HG03103 (cell line): ENCODE results near the gene SUMF1.
"Not testable (repeated sequence)": the region's sequence is repeated elsewhere in the genome, so short reads cannot be mapped to it uniquely, and the experiment has no call there.

Experiments
- ATAC-seq: cut with Tn5 transposase; IDR thresholded peaks from one replicate; pipeline ENCODE4 v1.9.1; 2021; ENCODE audit warnings: low read depth; ENCODE audit not compliant: unreplicated experiment

Gene SUMF1

DNA sequence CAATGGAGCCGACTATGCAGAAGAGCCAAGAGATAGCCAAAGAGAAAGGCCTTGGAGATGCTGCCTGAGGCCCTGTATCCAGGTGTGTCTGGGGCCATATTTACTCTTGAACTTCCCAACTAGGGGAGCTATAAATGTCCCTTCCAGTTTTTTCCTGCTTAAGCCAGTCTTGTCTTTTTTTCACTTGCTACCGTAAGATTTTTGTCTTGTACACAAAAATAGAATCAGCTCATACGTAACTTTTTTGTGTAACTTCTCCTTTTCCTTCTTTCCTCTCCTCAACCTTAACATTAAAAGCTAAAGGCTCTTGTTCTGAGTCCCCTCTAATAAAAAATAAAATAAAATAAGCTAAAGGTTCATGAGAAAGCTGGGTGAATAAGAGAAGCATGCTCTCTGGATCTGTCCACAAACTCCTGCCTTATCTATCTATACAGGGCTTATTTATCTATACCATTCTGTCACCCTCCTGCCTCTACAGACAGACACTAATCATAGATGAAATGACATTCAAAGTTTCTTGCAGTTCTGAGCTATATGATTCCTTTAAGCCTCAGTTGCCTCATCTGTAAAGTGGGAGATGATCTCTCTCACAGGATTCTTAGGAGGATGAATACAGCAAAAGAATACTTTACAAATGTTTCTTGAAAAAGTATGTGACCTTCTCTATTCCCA is 4.6 kb downstream of the SUMF1 start:
- ATAC-seq = no peak

DNA sequence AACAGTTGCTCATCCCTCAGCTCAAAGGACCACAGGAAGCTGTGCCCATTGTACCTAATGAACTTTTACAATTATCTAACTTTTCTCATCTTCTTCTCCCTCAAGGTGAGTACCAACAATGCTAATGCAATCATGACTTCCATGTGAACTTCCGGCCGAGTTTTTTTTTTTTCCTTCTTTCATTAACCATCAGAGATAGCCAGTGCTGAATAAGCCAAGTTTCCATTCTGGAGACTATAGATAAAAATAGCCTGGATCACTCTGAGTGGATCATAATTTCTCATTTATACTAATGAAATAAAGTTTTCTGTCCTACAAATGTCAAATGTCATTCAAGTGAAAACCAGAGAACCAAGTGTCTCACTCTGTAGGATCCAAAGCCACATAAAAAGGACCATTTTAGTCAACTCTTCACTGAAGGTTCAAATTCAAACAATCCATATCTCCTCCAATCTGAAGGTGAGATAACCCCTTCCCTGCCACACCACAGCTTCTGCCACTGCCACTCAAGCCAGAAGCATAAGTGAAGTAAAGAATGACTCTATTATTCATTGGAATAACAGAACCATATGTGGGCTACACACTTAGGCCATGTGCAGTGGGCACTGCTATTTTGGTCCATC is 5.5 kb downstream of the SUMF1 start:
- ATAC-seq = no peak

GRCh38 chr3:4460334-4460733 is 6.7 kb downstream of the SUMF1 start:
- ATAC-seq = no peak

DNA sequence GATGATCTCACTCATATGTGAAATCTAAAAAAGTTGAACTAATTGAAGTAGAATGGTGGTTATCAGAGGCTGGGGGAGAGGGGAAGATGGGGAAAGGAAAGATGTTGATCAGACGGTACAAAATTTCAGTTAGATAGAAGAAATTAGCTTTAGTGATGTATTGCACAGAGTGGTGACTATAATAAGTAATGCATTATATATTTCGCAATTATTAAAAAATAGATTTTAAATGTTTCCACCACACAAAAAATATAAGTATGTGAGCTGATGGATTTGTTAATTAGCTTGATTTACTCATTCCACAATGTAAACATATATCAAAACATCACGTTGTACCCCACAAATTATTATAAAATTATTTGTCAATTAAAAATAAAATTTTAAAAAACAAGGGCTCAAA is 8.1 kb downstream of the SUMF1 start:
- no peak for ATAC-seq

DNA sequence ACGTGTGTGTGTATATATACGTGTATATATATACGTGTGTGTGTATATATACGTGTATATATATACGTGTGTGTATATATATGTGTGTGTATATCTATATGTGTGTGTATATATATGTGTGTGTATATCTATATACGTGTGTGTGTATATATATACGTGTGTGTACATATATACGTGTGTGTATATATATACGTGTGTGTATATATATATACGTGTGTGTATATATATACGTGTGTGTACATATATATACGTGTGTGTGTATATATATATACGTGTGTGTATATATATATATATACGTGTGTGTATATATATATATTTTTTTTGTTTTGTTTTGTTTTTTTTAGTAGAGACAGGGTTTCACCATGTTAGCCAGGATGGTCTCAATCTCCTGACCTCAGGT is 10.3 kb downstream of the SUMF1 start:
- ATAC-seq = not testable (repeated sequence)

GRCh38 chr3:4454142-4454541 is 12.9 kb downstream of the SUMF1 start:
- no peak for ATAC-seq

- no peak for ATAC-seq
These were observed 17.8 kb downstream of the SUMF1 start for GRCh38 chr3:4449043-4449805.

DNA sequence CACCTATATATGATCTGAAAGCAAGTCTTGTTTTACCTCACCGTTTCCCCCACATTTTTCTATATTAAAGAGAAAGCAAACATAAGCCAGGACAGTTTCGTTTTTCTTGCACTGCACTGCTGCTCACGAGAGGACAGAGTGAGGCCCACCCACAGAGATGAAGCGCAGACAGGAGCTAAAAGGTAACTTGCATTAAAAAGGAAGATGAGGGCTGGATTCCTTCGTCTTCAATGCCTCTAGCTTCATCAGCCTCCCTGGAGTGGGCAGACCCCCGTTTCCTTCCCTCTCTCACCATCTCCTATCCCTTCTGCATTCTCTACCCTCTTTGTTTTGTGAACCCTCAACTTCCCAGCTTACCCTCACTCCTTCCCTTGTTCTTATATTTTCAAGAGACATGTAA is 18.9 kb downstream of the SUMF1 start:
- no peak for ATAC-seq

DNA sequence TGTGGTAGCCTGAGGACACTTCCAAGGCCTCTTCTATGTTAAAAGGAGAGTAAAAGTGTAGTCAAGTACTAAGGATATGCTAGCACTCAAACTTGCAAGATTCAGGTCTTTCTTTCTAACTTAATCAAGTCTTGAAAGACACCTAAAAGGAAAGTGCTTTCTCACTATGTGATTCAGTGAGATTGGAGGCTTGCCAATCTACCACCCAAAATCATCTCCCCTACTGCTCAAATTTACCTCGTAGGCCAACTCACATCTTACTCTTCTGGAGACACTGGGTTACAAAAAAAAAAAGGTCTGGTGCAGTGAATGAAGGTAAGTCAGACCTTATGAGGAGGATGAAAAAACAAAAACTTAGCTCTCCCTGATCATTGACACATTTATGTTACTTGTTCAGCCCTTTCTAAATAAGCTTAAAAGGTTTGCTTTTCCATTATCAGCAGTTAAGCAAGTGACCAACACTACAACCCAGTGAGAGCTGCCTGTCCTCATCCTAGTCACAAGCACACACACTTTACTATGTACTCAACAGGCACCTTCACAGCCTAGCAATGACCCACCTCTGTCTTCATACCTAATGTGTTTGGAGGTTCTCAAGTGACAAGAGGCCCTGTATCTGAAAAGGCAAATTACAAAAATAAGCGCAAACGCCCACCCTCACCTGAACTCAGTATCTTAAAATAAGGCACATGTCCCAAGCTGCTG is 19.6 kb downstream of the SUMF1 start:
- no peak for ATAC-seq

- no peak for ATAC-seq
These were observed 26.1 kb downstream of the SUMF1 start for GRCh38 chr3:4440951-4441350.

- ATAC-seq = no peak
These were observed 28.8 kb downstream of the SUMF1 start for GRCh38 chr3:4438296-4438695.

- no peak for ATAC-seq
These were observed 34.8 kb downstream of the SUMF1 start for GRCh38 chr3:4432259-4432658.

GRCh38 chr3:4429648-4430350 is 37.3 kb downstream of the SUMF1 start:
- ATAC-seq = no peak

GRCh38 chr3:4426782-4427344 is 40.2 kb downstream of the SUMF1 start:
- peak; percentile 86 for ATAC-seq

DNA sequence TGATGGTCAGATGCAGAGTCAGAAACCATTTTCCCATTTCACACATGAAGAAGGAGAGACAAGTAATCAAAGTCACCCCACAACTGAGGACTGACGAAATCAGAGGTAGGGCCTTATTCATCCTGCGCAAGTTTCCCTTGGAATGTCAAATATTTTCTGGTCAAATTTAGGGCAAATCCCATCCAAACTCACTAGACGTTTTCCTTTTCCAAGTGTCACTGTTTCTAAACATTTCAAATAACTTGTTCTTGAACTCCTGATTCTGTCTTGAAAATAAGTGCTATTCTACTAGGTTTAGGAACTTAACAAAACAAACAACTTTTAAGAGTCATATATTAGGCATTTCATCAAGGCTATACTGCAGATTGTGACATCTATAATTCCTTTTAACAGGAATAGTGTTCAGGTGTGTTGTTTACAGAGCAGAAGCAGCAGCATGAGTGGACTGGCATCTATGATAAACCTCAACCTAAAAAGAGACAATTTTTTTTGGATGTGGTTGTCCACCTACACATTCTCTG is 40.7 kb downstream of the SUMF1 start:
- no peak for ATAC-seq

GRCh38 chr3:4425707-4426106 is 41.4 kb downstream of the SUMF1 start:
- ATAC-seq = no peak

DNA sequence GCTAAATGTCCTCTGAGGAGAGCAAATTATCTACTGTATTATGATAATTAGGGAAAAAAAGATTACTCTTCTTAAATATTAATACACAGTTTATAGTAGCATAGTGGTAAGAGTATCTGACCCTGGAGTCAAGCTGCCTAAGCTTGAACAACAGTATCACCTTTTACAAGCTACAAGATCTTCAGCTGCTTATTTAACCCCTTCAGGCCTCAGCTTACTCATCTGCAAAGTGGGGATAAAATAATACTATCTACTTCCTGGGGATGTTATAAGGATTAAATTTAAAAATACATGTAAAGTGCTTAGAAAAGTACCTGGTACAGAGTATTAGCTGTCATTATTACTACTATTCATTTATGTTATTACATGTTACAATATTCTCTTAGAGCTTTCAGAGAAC is 42.0 kb downstream of the SUMF1 start:
- ATAC-seq = no peak

DNA sequence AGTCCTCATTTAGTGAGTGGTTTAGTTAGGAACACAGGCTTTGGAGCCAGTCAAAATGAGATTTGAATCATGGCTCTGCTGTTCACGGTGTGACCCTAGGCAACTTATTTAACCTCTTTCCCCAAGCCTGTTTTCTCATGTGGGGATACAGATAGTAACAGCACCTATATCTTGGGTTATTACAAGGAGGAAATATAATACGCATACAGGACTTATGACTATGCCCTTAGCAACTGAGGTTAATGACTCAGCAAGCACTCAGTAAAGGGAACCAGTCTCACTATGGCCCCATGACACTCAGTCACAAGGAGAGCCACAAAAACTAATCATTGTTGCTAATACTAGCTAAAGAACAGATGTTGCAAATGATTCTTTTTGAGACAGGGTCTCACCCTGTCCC is 45.9 kb downstream of the SUMF1 start:
- ATAC-seq = peak; percentile 77

- ATAC-seq = no peak
These were observed 47.1 kb downstream of the SUMF1 start for GRCh38 chr3:4419920-4420319.

DNA sequence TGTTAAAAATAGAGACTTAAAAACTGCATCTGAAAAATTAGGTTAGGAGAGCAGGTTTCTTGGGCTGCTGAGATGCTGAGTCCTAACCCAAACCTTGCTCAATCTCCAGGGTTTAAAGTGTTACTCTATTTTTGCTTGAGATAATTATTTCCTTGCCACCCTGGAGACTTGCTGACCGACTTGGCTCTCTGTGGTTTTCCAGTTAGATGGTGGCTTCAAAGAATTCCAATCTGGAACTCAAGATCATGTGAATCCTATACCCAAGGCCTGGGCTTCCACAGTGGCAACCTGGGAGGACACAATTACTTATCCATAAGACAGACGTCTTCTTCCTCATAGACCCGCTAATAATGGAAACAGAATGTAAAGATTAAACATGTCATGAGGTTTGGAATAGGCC is 47.7 kb downstream of the SUMF1 start:
- ATAC-seq = no peak
